NOMO-1 treated with dmso at 0.1 percent for 144 hours (cell line): ENCODE measurements around the gene MAP10.

ENCODE experiments used
- DNase-seq: peaks from one replicate; lab custom pipeline; 2025; ENCODE audit not compliant: unreplicated experiment; lab: John Stamatoyannopoulos, UW

Gene MAP10

DNA sequence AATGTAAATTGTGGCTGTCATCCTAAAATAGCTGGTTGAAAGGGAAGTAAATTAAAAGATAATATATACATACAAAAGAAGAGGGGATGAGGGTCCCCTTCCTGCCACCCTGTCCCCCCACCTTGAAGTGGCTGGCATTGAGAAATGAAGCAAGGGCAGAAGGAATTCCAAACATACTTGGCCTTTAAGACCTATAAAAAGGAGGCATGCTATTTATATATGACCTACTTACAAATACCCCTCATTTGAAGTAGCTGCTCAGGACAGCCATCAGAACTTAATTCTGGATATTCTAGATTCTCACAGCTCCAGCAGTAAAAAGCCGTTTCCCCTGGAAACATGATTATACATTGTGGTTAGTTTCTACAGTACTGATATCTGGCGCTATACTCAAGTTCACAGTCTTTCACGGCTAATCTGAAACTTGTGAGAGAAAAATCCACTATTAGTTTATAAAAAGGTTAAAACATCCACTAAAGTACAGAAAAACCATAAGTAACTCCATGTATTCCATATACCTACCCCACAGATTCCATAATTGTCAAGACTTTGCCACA is 9.6 kb upstream of the MAP10 start:
- no peak for DNase-seq

DNA sequence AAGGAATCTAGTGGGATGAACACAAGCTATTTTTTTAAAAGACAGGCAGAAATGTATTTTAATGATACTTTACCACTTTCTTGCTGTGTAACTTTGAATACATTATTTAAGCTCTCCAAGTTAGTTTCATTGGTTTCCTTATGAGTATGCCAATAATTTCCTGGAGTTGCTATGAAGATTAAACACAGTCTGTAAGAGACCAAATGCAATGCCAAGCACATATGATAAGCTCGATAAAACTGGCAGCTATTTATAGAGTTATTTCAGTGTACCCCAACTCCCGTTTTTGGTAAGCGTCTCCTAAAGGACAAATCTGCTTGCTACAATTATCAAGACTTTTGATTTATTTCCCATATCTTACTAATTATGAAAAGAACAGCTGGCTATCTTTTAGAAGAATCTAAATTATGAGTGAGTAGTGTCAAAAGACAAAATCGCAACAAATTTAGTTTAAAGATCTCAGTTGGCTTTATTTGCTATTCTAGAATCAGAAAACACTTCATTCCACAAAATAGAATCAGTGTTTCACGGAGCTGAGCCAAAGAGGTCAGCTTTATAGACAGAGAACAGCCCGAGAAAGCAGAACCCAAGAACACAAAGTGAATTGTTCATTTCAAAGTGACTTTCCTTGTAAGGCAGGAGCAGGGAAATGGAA is 7.2 kb upstream of the MAP10 start:
- no peak for DNase-seq

DNA sequence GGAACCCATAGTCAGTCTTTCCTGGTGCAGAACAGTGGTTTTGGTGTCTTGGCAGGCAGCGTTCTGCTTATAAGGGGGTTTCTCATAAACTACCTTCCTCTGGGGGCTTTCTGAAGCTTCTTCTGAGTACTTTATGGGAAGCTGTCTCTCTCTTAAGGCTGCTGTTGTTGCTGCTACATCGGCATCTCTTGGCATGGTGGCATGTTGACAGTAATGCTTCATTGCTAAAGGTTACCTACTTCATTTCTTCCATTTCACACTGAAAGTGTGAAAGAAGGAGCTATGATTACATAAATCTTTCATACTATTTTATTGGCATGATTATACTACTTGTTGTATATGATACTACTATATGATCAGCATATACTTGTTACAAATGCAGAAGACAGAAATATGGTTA is 6.3 kb upstream of the MAP10 start:
- DNase-seq, result no peak

DNA sequence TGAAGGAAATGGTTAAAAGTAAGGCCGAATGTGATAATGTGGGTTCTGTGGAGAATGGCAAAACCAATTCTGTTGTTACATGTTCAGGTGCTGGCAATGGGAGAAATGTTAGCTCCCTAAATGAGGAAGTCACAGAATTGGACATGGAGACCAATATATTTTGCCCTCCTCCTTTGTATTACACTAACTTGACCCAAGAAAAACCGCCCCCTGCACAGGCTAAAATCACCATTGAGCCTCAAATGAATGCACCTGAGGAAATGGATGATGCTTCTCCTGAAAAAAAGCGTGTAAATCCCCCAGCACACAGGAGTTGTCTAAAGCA is 932 bp downstream of the MAP10 start:
- DNase-seq, result no peak

DNA sequence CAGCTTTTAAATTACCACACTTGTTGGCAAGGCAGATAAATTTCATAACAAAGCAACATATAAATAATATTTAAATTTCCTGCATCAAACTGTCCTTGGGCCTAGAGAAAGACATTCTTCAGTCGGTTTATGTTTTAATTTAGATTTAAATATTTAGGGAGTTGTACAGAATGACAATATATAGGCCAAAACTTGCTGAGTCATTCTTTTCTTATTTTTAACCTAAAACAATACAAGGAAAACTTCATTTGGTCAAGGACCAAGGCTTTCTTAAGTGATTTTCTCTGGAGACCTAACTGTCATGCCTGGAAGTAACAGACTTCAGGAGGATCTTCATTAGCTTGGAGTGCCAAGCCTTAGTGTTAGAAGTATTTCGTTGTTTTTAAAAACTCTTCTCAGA is 5.6 kb downstream of the MAP10 start:
- DNase-seq, result no peak

DNA sequence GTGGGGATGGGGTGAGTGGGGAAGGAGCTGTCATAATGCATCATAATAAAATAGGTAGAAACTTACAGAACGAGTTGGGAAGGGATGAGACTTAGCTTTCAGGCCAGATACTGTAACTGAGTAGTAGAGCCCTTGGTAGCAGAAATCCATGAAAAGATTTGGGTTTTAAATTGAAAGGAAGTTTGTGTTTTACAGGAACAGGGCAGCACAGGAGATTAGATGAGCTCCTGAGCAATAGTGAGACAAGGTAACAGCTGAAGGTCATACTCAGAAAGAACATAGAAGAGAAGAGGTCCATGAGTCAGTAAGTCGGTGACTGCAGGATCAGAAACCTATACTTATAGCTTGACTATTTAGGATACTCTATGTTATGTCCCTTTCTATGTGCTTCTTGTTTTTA is 7.3 kb downstream of the MAP10 start:
- DNase-seq, result no peak

DNA sequence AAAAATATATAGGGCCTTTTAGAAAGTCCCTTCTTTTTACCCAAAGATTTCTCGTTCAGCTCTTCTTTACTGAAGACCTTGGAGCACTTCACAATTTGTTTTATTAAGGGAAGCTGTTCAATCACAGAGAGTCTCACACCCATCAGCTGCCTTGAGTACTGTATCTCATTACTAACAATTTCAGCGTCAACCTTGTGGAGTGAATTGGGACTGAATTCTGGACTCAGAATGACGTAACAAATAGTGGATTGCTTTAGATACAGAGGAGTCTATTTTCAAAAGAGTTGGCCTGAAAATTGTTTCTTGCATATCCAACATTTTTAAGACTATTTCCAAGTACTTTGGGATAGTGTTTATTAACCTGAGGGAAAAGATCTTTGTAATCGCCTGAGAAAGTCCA is 7.9 kb downstream of the MAP10 start:
- no peak for DNase-seq

DNA sequence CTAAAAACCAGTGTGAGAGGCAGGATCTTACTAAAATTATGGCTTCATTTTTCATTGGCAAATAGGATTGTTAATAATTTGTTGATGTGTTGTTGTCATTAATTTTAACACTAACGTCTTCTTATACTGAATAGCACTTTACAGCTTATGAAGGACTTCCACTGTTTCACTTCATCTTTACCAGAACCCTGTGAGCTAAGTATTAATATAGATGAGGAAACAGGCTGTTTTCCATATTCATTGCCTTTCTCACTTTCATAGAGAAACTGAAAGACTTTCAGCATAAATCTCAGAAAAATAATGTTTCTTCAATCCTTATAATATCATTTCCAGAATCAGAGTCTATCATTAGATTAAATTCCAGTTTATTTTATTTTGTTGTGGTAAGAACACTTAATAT is 8.5 kb downstream of the MAP10 start:
- DNase-seq, result no peak

DNA sequence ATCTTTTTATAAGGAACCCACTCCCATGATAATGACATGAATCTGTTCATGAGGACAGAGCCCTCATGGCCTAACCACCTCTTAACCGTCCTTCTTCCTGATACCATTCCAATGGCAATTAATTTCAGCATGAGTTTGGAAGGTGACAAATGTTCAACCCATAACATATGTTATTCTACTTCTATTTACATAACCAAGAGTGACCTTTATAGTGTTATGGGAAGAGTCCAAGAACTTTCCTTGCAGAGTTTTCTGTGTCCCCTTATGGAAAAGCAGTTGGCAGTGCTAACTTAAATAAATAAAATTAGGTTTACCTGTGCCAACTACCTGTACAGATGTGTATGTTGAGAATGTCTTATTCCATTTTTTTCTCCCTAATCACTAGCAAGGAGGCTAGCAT is 11.1 kb downstream of the MAP10 start:
- DNase-seq, result no peak

DNA sequence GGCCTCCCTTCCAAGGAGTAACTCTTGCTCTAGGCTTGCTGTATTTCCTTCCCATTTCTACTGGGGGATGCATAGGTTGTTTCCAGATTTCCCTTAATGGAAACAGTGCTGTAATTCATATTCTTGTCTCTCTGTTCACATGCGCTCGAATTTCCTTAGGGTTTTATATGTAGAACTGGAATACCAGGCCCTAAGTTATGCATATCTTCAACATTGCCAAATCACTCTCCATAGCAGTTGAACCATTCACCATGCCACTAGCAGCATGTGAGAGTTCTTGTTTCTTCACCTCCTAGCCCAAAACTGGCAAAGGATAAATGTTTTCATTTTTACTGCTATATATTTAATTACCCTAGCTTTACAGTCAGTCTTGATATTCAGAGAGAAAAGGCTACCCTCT is 12.8 kb downstream of the MAP10 start:
- no peak for DNase-seq

DNA sequence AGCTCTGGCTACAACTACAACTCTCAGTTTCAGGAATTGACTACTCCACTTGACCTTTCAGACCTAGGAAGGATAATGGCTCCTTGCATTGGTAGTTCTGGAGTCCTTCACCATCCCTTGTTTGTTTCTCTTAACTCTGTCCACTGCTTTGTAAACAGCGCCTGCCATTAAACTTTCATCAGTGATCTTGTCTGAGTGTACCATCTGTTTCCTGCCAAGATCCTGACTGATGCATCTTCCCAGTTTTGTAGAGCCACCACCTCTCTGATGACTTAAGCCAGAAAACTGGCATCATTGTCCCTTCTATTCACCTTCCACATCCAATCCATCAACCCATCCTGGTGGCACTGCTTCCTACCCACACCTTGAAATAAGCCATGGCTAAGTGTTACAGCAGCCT is 15.2 kb downstream of the MAP10 start:
- DNase-seq, result no peak

DNA sequence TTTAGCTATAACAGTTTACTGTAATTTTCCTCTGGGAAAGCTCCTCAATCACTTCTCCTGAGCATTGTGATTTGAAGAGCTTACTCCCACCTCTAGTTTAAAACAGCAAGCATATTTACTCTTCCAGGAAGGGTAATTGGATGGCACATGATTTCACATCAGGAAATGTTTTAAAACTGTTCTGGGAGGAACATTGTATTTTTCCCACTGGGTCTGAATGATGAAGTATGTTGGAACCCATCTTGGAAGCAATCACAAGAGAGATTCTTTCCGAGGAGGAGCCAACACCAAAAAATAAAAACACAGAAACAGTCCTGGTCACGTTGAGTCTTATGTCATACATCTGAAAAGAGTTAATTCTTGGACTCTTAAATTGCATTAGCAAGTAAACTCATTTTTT is 17.3 kb downstream of the MAP10 start:
- DNase-seq, result no peak

DNA sequence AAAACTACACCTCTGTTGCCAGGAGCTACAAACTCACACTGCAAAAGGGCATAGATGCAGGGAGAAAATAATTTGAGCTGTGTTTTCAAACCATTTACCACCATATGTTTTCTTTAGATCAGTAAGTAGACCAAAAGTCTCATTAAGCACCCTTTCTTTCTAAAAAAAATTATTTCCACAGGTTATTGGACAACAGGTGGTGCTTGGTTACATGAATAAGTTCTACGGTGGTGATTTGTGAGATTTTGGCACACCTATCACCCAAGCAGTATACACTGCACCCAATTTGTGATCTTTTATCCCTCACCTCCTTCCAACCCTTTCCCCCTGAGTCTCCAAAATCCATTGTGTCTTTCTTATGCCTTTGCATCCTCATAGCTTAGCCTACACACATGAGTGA is 21.1 kb downstream of the MAP10 start:
- DNase-seq, result no peak

DNA sequence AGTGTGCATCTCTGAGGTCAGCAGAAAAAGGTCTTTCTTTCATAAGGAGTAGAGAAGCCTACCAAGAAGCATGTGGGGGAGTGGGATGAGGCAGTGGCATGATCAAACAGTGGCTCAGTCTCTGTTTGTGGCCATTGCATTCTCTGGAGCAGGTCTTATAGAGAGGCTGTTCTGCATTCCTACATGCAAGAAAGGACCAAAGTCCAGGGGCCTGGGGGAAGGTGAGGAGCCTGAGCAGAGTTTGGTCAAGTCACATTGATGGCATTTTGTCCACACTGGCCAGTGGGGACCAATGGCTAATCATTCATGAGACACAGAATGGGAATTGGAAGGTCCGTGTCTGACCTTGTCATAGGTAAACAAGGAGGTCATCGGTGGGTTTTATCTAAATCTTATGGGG is 25.4 kb downstream of the MAP10 start:
- no peak for DNase-seq

DNA sequence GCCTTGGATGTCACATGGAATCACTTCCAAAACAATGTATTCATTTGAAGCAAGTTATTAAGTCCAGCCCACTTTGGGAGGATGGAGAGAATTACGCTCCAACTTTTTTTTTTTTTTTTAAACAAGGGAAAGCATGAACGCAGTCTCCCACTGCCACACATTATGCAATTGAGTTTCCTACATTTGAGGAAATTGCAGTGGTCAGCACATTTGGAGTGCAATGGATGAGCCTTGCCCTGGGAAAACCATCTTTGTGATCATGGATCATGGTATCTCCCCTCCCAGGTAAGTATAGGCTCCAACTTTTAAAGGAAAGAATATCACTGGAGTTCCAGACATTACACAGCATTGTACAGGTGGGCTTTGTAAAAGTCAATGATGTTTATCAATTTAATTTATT is 26.7 kb downstream of the MAP10 start:
- DNase-seq, result no peak

DNA sequence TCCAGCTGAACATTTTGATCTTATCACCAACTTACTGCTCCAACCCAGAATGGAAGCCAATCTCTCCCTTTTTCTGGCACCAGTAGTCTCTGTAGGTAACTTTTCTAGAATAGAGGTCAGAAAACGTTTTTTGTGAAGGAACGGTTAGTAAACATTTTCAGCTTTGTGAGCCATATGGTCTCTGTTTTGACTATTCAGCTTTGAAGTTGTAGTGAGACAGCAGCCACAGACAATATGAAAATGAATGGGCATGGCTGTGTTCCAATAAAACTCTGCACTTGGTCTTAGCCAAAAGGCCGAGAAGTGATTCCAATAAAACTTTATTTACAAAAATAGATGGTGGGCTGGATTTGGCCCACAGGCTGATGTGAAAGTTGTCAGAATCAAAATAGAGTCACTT is 28.9 kb downstream of the MAP10 start:
- no peak for DNase-seq

DNA sequence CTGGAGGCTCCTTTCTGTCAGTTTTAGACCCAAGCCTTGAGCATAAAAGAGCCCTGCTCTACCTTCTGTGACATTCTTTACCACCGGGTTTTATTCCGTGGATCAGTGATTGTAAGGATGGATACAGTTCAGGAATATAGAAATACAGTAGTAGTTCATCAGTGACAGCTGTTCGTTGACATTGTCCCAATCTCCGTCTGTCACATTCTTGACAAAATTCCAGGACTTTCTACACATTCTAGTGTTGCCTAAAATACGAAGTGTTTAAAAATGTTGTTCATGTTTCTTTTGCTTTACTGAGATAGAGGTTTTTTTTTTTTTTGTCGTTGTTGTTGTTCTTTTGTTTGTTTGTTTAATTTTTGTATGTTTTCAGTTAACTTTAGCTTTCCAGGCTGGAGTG is 29.9 kb downstream of the MAP10 start:
- DNase-seq, result no peak

DNA sequence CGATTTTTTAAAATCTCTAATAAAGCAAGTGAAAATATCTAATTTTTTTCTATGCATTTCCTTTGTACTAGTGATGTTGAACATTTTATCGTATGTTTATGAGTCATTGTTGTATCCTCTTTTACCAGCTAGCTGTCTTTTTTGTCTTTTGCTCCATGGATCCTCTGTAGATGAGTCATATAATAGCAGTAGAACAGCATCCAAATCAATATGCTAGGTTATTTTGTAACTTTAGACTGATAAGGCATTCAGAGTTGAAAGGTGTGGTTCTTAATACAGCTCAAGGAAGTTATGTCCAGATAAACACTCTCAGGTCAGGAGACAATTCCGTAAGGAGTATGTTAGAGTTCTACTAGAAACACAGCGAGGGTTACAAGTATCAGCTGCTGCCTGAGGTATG is 31.9 kb downstream of the MAP10 start:
- DNase-seq, result no peak

DNA sequence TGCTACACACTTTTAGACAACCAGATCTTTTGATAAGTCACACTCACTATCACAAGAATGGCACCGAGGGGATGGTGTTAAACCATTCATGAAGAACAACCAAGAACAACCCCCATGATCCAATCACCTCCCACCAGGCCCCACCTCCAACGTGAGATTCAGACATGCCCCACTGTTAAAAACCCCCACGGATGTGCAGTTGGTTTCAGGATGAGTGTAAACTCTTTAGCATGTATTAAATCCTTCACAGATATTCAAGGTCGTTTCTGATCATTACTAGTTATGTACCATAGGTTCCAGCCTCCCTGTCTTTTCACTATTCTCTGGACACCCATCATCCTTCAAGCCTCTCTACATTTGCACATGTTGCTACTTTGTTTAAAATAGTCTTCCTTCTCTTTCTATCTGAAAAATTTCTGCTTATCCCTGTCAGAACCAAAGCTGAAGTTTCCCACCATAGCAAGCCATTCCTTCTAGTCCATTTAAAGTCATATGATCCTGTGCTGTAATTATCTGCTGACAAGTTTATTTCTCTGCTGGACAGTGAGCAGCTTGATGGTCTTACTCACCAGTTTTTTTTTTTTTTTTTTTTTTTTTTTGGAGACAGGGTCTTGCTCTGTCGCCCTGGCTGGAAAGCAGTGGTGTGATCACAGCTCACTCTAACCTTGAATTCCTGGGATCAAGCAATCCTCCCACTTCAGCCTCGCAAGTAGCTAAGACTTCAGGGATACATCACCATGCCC is 36.8 kb downstream of the MAP10 start:
- no peak for DNase-seq

DNA sequence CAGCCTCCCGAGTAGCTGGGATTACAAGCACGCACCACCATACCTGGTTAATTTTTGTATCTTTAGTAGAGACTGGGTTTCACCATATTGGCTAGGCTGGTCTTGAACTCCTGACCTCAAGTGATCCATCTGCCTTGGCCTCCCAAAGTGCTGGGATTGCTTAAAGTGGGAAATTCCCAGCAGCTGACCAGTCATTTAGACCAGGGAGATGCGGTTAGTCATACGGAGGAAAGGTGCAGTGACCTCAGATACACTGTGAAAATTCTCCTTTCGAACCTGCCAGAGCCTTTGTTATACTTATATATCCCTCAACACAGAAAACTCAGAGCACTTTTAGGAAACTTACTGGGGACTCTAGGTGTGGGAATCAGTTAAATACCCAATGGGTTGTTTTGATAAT is 39.6 kb downstream of the MAP10 start:
- DNase-seq, result no peak

DNA sequence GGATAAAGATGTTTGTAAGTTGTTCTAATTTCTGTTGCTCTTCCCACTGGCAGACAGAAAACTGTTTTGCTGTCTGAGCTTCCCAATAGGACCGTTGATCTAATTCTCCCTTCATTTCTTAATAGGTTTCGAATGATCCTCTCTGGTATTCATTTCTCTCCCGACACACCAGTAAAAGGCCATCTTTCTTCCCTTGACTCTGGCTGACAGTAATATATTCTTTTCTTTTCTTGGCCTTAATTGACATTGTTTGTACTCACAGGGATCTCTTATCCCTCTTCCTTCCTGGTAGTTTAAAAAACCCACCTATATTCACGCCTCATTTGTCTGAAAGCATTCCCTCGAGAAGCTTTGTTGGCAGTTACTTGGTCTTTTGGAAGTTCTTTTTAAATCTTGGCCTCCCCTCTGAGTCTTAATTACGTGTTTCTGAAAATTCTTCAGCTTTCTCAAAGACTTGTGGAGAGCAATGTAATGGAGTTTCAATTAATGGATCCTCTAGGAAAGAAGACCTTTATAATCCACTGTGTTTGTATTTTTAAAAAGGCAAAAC is 40.3 kb downstream of the MAP10 start:
- DNase-seq, result no peak

DNA sequence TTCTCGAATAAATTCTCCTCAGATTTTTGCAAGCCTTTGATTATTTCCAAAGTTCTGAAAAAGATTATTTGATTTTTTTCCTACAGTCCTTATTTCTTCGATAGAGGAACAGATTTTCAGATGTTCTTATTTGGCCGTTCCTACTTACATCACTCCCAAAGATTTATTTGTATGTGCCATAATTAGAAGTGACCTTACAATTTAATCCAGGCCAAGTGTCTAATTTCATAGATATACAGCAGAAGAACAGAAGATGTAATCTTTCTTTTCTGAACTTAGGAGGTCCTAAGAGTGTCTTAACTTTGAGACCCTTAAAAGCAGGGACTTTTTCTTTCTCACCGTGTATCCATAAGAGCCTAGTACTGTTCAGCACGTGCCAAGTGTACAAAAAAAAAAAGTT is 46.3 kb downstream of the MAP10 start:
- DNase-seq, result no peak
